NCI-H69 (cell line): ENCODE measurements around the gene TYROBP.
"Not testable (repeated sequence)": the region's sequence is repeated elsewhere in the genome, so short reads cannot be mapped to it uniquely, and the experiment has no call there.

Source experiments
- DNase-seq: peaks from one replicate; lab custom pipeline; 2025; lab: John Stamatoyannopoulos, UW

TYROBP gene

DNA sequence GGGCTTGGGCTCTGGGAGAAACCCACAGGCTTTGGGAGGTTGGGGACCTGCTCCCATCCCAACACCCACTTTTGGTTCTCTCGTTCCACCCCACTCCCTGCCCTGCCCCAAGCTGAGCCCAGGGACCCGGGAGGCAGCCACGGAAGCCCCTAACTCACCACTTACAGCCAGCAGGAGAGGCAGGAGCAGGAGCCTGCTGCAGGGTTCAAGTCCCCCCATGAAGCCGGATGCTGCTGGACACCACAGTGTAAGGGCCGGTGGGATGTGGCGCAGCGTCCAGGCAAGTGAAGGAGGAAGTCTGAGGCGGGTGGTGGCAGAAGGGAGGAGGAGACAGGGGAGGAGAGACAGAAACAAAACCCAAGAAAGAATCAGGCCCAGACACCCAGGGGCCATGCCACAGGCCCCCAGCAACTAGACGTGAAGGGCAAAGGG lies at the start of gene TYROBP:
TYROBP (minus strand) TSS at position 286 of the 432 bp plus-strand sequence; CDS start at position 219, 67 bp downstream.
- no peak for DNase-seq

DNA sequence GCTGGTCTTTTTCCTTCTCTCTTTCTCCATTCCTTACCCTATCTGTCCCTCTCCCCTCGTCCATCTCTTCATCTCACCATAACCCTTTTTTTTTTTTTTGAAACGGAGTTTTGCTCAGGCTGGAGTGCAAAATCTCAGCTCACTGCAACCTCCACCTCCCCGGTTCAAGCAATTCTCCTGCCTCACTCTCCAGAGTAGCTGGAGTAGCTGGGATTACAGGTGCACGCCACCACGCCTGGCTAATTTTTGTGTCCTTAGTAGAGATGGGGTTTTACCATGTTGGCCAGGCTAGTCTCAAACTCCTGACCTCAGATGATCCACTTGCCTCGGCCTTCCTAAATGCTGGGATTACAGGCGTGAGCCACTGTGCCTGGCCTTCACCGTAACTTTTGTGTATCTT lies 49.3 kb upstream of the TYROBP start:
- not testable (repeated sequence) for DNase-seq

DNA sequence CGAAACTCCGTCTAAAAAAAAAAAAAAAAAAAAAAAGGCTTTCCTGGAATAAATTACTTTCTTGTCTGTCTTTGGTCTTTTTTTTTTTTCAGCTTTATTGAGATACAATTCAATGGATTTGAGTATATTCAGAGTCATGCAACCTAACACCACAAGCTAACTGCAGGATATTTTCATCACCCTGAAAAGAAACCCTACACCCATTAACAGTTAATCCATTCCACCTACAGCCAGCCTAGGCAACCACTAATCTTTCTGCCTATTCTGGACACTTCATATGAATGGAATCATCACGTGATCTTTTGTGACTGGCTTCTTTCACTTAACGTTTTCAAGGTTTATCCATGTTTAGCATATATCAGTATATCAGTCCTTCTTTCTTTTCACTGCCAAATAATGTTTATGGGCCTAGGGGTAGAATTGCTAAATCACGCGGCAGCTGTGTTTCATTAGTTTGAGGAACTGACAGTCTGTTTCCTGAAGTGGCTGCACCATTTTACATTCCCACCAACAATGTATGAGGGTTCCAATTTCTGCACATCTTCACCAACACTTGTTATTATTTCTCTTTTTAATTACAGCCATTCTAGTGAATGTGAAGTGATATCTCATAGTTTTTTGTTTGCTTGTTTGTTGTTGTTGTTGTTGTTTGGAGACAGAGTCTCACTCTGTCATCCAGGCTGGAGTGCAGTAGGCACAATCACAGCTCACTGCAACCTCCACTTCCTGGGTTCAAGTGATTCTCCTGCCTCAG lies 48.0 kb upstream of the TYROBP start:
- no peak for DNase-seq

DNA sequence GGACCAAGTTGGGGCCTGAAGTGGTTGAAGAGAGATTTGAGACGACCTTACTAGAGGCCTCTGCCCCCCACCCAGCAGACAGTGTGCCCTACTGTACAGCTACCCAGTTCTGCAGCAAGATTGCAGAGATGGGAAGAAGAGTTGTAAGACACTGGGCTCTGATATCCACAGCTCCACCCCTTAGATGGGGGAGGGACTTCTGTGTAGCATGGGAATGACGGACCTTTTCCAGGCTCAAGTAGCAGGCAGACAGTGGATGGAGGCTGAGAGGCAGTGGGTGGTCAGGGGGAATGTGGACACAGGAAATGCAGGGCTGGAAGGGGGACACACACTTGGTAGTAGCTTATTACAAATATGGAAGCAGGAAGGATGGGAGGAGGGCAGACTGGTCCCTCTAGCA lies 41.0 kb upstream of the TYROBP start:
- DNase-seq = no peak

DNA sequence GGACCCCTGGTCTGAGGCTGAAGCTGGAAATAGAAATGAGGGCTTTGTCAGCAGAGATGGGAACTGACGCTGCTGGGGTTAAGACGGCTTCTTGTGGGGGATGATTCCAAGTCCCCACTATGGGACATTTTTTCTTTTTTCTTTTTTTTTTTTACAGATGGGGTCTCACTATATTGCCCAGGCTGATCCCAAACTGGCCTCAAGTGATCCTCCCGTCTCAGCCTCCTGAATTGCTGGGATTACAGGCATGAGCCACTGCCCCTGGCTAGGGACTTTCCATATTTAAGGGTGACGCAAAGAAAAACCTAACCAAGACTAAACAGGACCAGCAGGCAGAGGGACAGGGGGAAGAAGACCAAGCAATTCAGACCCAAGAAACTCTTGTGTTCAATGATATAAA lies 38.1 kb upstream of the TYROBP start:
- no peak for DNase-seq

DNA sequence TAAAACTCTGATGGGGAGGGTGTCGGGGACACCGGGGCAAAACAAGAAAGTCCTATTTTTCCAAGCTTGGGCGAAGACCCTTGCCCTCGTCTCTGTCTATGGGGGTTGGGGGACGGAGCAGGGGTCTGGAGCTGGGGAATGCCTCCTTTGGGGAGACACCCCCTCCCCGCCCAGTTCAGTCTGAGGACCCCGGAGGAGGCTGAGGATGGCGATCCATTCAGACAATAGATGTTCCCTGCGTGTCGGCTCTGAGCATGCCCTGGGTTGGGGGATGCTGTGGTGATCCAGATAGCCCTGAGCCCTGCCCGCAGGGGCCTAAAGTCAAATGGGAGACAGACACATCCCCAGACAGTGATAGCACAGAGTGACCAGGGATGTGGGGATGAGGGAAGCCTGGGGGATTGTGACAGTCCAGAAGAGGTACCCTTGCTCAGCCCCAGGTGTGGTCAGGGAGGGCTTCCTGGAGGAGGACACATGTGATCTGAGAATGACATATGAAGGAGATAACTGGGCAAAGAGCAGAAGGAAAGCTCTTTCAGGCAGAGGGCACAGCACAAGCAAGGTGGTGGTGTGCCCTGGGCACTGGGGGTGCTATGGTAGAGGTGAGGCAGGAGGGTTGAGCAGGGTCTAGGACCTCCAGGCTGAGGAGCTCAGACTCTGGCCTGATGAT lies 37.2 kb upstream of the TYROBP start:
- no peak for DNase-seq

DNA sequence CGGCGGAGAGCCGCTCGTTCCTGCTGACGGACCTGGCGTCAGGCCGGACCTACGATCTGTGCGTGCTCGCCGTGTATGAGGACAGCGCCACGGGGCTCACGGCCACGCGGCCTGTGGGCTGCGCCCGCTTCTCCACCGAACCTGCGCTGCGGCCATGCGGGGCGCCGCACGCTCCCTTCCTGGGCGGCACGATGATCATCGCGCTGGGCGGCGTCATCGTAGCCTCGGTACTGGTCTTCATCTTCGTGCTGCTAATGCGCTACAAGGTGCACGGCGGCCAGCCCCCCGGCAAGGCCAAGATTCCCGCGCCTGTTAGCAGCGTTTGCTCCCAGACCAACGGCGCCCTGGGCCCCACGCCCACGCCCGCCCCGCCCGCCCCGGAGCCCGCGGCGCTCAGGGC lies 36.5 kb upstream of the TYROBP start:
- DNase-seq = no peak

DNA sequence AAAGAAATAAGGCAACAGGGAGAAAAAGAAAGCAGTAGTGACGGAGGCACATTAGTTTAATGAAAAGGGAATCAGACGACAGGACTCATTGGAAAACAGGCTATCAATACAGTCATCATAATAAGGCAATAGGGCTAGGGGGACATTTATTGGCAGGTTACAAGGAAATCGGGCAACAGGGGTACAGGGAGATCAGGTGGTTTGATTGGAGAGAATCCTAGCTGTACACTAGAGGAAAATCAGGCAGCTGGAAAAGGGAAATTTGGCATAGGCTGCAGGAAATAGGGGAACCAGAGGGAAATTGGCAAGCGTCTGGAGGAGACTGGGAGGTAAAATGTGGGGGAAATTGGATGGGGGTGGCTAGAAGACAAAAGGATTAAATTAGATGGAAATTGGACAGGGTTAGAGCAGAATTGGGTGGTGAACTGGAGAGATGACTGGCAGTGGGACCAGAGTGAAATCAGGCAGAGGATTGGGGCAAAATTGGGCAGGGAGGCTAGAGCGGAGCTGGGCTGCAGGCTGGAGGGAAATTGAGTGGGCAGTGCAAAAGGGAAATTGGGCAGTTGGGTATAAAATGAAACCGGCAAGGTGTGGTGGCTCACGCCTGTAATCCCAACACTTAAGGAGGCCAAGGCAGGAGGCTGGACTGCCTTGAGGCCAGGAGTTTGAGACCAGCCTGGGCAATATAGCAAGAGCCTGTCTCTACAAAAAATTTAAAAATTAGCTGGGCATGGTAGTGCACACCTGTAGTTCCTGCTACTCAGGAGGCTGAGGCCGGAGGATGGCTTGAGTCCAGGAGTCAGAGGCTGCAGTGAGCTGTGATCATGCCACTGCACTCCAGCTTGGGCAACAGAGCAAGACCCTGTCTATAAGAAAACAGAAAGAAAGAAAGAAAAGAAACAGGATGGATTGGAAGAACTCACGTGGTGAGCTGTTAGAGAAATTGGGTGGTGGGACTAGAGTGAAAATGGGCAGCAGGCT lies 35.5 kb upstream of the TYROBP start:
- no peak for DNase-seq

DNA sequence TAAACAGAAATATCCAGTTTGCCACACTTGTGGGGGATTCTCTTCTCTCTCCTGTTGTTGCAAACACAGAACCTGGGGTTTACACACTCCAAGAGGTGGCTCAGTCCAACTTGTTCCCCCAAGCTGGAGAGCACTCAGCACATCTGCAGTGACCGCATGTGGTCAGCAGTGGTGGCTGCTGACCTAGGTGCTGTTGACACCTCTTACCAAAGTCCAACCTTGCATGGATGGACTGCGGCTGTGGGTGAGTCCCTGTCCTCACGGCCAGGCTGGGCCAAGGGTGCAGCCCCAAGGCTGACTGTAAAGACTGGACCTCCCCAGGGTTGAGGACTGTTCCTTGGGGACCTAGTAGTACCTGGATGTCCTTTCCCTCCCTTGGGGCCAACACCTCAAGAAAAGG lies 34.1 kb upstream of the TYROBP start:
- DNase-seq = no peak

DNA sequence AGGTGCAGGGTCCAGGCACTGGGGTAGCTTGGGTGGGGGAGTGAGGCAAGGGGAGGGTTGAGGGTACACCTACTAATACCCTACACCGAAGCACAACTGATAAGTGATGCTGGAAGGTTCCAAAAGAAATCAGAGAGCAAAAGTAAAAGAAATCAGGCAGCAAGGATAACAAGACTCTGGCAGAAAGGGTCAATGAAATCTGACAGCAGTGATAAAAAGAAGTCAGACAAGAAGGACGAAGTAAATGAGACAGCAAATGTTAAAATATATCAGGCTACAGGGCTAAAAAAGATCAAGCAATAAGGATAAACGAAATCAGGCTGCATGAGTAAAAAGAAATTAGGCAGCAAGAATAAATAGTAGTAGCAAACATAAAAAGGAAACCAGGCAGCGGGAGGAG lies 32.7 kb upstream of the TYROBP start:
- DNase-seq = no peak

DNA sequence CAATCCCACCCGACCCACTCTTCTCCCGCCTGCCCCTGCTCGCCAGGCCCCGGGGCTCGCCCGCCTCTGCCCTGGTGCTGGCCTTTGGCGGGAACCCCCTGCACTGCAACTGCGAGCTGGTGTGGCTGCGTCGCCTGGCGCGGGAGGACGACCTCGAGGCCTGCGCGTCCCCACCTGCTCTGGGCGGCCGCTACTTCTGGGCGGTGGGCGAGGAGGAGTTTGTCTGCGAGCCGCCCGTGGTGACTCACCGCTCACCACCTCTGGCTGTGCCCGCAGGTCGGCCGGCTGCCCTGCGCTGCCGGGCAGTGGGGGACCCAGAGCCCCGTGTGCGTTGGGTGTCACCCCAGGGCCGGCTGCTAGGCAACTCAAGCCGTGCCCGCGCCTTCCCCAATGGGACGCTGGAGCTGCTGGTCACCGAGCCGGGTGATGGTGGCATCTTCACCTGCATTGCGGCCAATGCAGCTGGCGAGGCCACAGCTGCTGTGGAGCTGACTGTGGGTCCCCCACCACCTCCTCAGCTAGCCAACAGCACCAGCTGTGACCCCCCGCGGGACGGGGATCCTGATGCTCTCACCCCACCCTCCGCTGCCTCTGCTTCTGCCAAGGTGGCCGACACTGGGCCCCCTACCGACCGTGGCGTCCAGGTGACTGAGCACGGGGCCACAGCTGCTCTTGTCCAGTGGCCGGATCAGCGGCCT lies 32.1 kb upstream of the TYROBP start:
- no peak for DNase-seq

DNA sequence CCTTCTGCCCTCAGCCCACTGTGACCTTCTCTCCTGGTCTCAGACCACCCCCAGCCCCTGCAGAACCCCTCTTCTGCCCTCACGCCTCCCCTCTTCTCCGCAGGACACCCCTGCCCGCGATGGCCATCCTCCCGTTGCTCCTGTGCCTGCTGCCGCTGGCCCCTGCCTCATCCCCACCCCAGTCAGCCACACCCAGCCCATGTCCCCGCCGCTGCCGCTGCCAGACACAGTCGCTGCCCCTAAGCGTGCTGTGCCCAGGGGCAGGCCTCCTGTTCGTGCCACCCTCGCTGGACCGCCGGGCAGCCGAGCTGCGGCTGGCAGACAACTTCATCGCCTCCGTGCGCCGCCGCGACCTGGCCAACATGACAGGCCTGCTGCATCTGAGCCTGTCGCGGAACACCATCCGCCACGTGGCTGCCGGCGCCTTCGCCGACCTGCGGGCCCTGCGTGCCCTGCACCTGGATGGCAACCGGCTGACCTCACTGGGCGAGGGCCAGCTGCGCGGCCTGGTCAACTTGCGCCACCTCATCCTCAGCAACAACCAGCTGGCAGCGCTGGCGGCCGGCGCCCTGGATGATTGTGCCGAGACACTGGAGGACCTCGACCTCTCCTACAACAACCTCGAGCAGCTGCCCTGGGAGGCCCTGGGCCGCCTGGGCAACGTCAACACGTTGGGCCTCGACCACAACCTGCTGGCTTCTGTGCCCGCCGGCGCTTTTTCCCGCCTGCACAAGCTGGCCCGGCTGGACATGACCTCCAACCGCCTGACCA lies 31.4 kb upstream of the TYROBP start:
- no peak for DNase-seq

DNA sequence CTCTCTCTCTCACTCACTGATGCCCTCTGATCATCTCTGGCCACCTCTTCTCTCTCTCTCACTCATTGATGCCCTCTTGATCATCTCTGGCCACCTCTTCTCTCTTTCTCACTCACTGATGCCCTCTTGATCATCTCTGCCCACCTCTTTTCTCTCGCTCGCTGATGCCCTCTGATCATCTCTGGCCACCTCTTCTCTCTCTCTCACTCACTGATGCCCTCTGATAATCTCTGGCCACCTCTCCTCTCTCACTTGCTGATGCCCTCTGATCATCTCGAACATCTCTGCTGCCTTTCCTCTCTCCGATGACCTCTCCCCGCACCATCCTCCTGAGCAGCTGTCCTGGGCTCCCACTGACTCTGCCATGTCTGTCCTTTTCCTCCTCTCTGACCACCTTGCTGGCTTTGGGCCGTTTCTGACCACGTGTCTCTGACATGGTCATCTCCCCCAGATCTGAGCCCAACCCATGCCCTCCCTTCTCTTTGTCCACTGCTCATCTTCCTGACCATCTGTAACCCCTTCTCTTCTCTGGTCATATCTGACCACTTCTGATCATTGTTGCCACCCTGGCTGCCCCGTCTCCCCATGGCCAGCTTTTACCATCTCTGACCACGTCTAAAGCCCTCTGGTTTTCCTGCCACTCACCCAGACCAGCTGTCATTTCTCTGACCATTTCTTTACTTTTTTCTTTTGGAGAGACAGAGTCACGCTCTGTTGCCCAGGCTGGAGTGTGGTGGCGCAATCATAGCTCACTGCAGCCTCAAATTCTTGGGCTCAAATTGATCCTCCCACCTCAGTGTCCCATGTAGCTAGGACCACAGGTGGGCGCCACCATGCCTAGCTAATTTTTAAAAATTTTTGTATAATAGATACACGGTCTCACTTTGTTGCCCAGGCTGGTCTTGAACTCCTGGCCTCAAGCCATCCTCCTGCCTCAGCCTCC lies 30.5 kb upstream of the TYROBP start:
- no peak for DNase-seq

DNA sequence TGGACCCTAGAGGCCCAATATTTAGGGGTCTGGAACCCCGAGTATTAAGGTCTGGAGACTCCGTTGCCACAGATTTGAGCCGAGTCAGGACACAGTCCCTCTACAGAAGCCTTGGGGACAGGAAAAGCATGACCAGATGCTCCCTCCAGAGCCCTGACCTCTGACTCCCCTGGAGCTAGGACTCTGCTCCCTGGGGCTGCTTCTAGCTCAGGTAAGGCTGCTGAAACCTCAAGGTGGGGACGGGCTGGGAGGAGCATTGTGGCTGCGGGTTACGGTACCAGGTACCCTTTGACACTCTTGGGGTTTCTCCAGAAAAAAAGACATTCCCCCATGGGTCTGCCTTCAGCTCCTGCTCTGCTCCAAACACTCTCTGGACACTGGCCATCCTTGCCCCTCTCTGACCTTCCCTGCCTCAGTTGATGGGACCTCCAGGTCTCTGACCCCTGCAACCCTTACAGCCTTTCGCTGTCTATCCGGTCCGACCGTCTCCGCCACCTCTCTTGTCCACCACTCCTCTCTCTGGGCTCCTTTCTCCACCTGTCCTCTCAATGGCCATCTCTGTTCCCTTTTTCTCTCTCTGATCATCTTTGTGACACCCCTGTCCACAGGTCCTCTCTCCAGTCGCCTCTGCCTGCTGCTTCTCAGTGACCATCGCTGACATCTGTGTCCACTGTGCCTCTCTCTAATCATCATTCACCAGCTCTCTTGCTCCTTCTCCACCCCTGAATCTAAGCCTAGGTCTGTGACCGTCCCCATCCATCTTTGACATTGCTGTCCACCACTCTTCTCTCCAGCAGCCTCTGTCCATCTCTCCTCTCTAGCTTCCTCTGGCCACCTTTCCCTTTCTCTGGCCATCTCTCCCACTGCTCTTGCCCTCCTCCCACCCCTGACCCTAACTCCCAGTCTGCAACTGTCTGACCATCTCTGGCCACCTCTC lies 29.5 kb upstream of the TYROBP start:
- peak; percentile 35 for DNase-seq

DNA sequence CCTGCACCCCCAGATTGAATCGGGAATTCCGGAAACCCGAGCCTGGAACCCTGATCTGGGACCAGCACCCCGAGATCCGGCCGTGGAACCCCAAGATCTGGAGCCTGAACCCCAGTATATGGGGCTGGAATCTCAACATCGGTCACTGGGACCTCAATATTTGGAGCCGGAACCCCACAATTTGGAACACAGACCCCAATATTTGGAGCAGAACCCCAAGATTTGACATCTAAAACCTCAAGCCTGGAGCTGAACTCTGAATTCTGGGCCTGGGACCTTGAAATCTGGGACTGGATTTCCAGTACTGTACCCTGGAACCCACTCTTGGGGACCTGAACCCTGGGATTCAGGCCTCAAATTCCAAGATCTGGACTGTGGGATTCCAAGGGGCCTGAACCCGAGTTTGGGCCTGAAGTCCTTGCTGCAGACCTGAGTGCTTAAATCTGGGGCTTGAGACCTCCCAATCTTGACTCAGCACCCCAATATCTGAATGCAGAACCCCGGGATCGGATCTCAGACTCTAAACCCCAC lies 28.7 kb upstream of the TYROBP start:
- DNase-seq = peak; percentile 34

DNA sequence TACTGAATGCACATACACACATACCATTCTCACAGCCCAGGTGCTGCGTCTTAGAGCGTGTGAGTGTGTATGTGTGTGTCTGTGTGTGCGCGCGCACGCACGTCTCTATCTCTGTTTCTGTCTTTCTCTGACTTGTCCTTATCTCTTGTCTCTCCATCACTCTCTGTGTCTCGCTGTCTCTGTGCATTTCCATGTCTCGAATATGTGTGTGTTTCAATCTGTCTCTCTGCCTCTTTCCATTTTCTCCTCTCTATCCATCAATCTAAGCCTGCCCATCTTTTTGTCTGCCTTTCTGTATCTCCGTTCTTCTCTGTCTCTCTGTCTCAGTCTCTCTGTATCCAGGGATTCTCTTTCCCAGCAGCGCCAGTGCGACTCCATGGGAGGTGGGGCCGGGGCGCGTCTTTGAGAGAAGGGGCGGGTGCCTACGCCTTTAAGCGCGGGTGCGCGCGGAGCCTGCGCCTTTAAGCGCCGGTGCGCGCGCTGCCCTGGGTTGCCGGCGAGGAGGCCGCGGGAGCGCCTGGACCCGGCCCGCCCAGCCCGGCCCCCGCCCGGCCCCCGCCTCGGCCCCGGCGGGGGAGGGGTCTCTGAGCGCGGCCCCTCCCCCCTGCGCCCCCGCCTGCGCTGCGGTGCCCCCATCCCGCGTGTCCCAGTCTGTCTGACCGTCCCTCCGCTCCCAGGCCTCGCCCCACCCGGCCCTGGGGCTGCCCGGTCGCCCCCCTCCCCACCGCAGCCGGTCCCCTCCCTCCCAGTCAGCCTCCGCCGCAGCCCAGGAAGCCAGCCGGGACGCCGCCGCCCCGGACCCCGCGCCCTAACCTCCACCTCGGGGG lies 28.0 kb upstream of the TYROBP start, which contains the start of gene LRFN3:
LRFN3 (plus strand) TSS at position 464 of the 827 bp plus-strand sequence. CDS start 3,052 bp downstream, outside the sequence.
- DNase-seq = peak; percentile 97

DNA sequence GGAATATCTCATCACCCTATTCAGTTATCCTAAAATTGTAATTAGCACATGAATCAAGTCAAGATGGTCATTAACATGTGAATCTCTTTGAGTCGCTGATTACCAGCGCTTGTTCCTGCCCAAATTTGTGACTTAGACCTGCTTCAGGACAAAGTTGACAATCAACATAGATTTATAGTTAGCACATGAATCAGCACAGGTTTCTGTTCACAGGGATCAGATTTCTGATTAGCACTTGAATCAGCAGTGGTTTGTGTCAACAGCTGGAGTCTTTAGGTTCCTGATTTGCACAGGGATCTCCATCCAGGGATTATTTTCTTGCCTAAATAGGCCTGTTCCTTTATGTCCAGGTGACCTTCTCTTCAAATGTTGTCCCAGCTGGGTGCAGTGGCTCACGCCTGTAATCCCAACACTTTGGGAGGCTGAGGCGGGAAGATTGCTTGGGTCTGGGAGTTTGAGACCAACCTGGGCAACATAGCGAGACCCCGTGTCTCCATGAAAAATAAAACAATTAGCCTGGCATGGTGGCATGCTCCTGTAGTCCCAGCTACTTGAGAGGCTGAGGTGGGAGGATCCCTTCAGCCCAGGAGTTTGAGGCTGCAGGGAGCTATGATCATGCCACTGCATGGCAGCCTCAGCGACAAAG lies 24.3 kb upstream of the TYROBP start:
- no peak for DNase-seq
